Peyer's patch (tissue), 4 donors: ENCODE data around the gene STAT5B. TPM values are rescaled to one million over a fixed set of nuclear protein-coding genes. Genes with fewer than 3 reads are reported as not detected.

Source experiments
- DNase-seq, 3 donors: peaks; one replicate each; pipeline ENCODE4 v3.0.0-alpha.2; 2017 to 2019
- H3K27ac ChIP-seq, 4 donors: fragments of 200-600 bp; sonication (generic); one replicate each; pipeline ENCODE4 v1.5.1; 2016 to 2019
- H3K27me3 ChIP-seq, 2 donors: fragments of 200-600 bp; sonication (generic); one replicate each; pipeline ENCODE4 v1.5.1; 2019
- H3K36me3 ChIP-seq, 3 donors: fragments of 200-600 bp; sonication (generic); one replicate each; pipeline ENCODE4 v1.5.1; 2016 to 2019
- H3K4me1 ChIP-seq, 4 donors: fragments of 200-600 bp; sonication (generic); one replicate each; pipeline ENCODE4 v1.5.1; 2016 to 2019
- H3K4me3 ChIP-seq, 4 donors: fragments of 200-600 bp; sonication (generic); 1 replicate in 3 of 4; 2 replicates in 1 of 4; pipeline ENCODE4 v1.5.1; 2016 to 2019; ENCODE audit warnings: mild to moderate bottlenecking in 1 of 4
- H3K9me3 ChIP-seq, 4 donors: fragments of 200-600 bp; sonication (generic); one replicate each; pipeline ENCODE4 v1.5.1; 2016 to 2019; ENCODE audit warnings: mild to moderate bottlenecking in 1 of 4
- CTCF ChIP-seq, 6 experiments: fragments of 450-650 bp in 4 of 6; fragments of 200-600 bp in 2 of 6; sonication (generic) in 1 of 6; IDR thresholded peaks; one replicate each; pipeline ENCODE4 v1.5.1; 2017 to 2019; ENCODE audit warnings: antibody characterized with exemption in 6 of 6, mild to moderate bottlenecking in 3 of 6, moderate library complexity in 1 of 6
- POLR2A ChIP-seq, 2 donors: fragments of 450-650 bp; IDR thresholded peaks; one replicate each; pipeline ENCODE4 v1.5.1; 2017; ENCODE audit warnings: antibody characterized with exemption in 2 of 2, mild to moderate bottlenecking in 2 of 2, moderate library complexity in 2 of 2
- total RNA-seq, 4 donors: library from RNA; depleted of rRNA; stranded (reverse); fragments of >200 nt; gene quantifications; one replicate each; pipeline ENCODE4 v1.1.0, GENCODE V29; 2016

The STAT5B gene
- total RNA-seq, 4 donors from 2014 or later: 36.3 to 128 (median 68.1) TPM

- H3K36me3 ChIP-seq: no peaks in the 10 kb centered on the region
- no peak overlapping the region for H3K4me3 ChIP-seq
- H3K9me3 ChIP-seq: no peaks in the 10 kb centered on the region
- peaks cover 0 to 37% (median 0%) of the 10 kb centered on the region in 4 donors for H3K4me1 ChIP-seq
- H3K27ac ChIP-seq: no peak overlapping the region
- H3K27me3 ChIP-seq: no peaks in the 10 kb centered on the region
- no peak for DNase-seq
- TF ChIP-seq POLR2A (IDR thresholded peaks at IDR 0.05) (no peak), CTCF (IDR thresholded peaks at IDR 0.05) (no peak)
These were observed 5.0 kb downstream of the STAT5B start for GRCh38 chr17:42271006-42271778.

- TF ChIP-seq CTCF (IDR thresholded peaks at IDR 0.05): no peak
- TF ChIP-seq POLR2A (IDR thresholded peaks at IDR 0.05): no peak
- Histone ChIP-seq H3K36me3 (no peaks in the 10 kb centered on the region), H3K27ac (no peak overlapping the region), H3K4me1 (peaks cover 0 to 37% (median 0%) of the 10 kb centered on the region in 4 donors), H3K9me3 (no peaks in the 10 kb centered on the region), H3K27me3 (no peaks in the 10 kb centered on the region), H3K4me3 (no peak overlapping the region)
- DNase-seq: no peak
These were observed 5.6 kb downstream of the STAT5B start for GRCh38 chr17:42270596-42270995.

- H3K9me3 ChIP-seq: no peaks in the 10 kb centered on the region
- H3K4me3 ChIP-seq: no peak overlapping the region
- H3K27ac ChIP-seq: no peak overlapping the region
- H3K36me3 ChIP-seq: no peaks in the 10 kb centered on the region
- H3K4me1 ChIP-seq: peaks cover 0 to 37% (median 0%) of the 10 kb centered on the region in 4 donors
- TF ChIP-seq POLR2A (IDR thresholded peaks at IDR 0.05): no peak
- no peak for TF ChIP-seq CTCF (IDR thresholded peaks at IDR 0.05)
- no peaks in the 10 kb centered on the region for H3K27me3 ChIP-seq
- DNase-seq: no peak
These were observed 6.0 kb downstream of the STAT5B start for GRCh38 chr17:42270170-42270535.

- H3K4me3 ChIP-seq: no peak overlapping the region
- no peak for TF ChIP-seq POLR2A (IDR thresholded peaks at IDR 0.05)
- TF ChIP-seq CTCF (IDR thresholded peaks at IDR 0.05): no peak
- no peak for DNase-seq
- H3K9me3 ChIP-seq: no peaks in the 10 kb centered on the region
- H3K4me1 ChIP-seq: peaks cover 0 to 21% (median 0%) of the 10 kb centered on the region in 4 donors
- no peak overlapping the region for H3K27ac ChIP-seq
- no peaks in the 10 kb centered on the region for H3K27me3 ChIP-seq
- H3K36me3 ChIP-seq: no peaks in the 10 kb centered on the region
These were observed 8.0 kb downstream of the STAT5B start for GRCh38 chr17:42268236-42268635.

- H3K4me1 ChIP-seq: peaks cover 0 to 17% (median 0%) of the 10 kb centered on the region in 4 donors
- peak overlapping the region in 1 of 4 donors; percentile 4 for H3K27ac ChIP-seq
- no peaks in the 10 kb centered on the region for H3K27me3 ChIP-seq
- no peaks in the 10 kb centered on the region for H3K36me3 ChIP-seq
- no peaks in the 10 kb centered on the region for H3K9me3 ChIP-seq
- no peak for TF ChIP-seq CTCF (IDR thresholded peaks at IDR 0.05)
- TF ChIP-seq POLR2A (IDR thresholded peaks at IDR 0.05): no peak
- H3K4me3 ChIP-seq: no peak overlapping the region
- no peak for DNase-seq
These were observed 9.0 kb downstream of the STAT5B start for GRCh38 chr17:42266918-42267766.
